B cell (primary cell): Measurements from ENCODE around the gene ANTXR1.

Source experiments
- CTCF ChIP-seq: fragments of 200-600 bp; IDR thresholded peaks from one replicate; pipeline ENCODE4 v1.8.0; 2022; ENCODE audit warnings: antibody characterized with exemption, mild to moderate bottlenecking
- EZH2 ChIP-seq: IDR thresholded peaks from 2 replicates; pipeline ENCODE4 v1.6.1; 2012; ENCODE audit warnings: borderline replicate concordance, low read depth, mild to moderate bottlenecking, moderate library complexity, low read length; ENCODE audit not compliant: insufficient read depth, poor library complexity, severe bottlenecking

DNA sequence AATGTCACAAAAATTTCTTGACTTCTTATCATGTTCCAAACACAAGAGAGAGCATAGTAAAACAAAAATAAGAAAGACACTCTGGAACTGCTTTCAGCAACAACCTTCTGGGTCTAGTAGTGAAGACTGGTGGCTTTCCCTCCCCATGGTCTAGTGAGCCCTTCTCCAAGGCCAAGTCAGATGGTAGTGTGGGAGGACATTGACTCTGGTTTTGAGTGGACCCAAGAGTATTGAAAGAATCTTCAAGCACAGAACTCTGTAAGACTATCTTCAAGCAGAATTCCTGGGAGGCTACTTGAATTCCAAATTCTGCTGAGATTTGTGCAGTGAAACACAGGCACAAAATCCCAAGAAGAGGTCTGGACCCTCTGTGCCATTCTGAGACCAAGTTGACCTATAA is 21.1 kb downstream of the ANTXR1 start:
- TF ChIP-seq EZH2 (no peak), CTCF (no peak)
